IMR-90 (cell line): ENCODE measurements around the gene C15orf61. TPM values are rescaled to one million over a fixed set of nuclear protein-coding genes. Genes with fewer than 3 reads are reported as not detected.

Source experiments
- ATAC-seq: fragments of 200-7000 bp; cut with Tn5 transposase; 2 replicates; pipeline ENCODE4 v1.9.1; 2020; ENCODE audit warnings: low read depth, mild to moderate bottlenecking, moderate library complexity
- BruUV-seq: library from RNA; stranded (reverse); fragments of 400-500 nt; replicated peaks from 2 replicates; lab custom pipeline; 2021; lab: Mats Ljungman, UMichigan
- CTCF ChIA-PET: fragments of 300-600 bp; formaldehyde crosslinking; extraction: SDS; loops from one replicate; lab custom pipeline; 2021; ENCODE audit warnings: antibody characterized with exemption; lab: Yijun Ruan, JAX
- POLR2A ChIA-PET: fragments of 300-600 bp; sonication (Branson Sonifier 250); formaldehyde crosslinking; loops from one replicate; lab custom pipeline; 2022; ENCODE audit warnings: antibody characterized with exemption; ENCODE audit not compliant: unreplicated experiment; lab: Charles Lee
- DNase-seq: peaks from one replicate; pipeline ENCODE4 v3.0.0; 2013
- H2AFZ ChIP-seq: replicated peaks from 2 replicates; pipeline ENCODE3; 2013; ENCODE audit warnings: low read length, mild to moderate bottlenecking; ENCODE audit not compliant: poor library complexity
- H2AK5ac ChIP-seq: 2 replicates; pipeline ENCODE4 v1.6.1; 2013; ENCODE audit warnings: low read depth, low read length, inconsistent platforms
- H2AK9ac ChIP-seq: replicated peaks from 2 replicates; pipeline ENCODE3; 2013; ENCODE audit warnings: mild to moderate bottlenecking, low read depth, low read length, moderate library complexity; ENCODE audit not compliant: poor library complexity
- H2BK120ac ChIP-seq: 2 replicates; pipeline ENCODE4 v1.6.1; 2013; ENCODE audit warnings: low read depth, low read length, inconsistent platforms
- H2BK15ac ChIP-seq: 3 replicates; pipeline ENCODE4 v1.6.1; 2013; ENCODE audit warnings: low read depth, low read length, inconsistent platforms
- H2BK20ac ChIP-seq: 2 replicates; pipeline ENCODE4 v1.6.1; 2013; ENCODE audit warnings: low read depth, mild to moderate bottlenecking, inconsistent platforms, low read length, moderate library complexity
- H2BK5ac ChIP-seq: 2 replicates; pipeline ENCODE4 v1.6.1; 2013; ENCODE audit warnings: mild to moderate bottlenecking, low read depth, low read length, inconsistent platforms; ENCODE audit not compliant: poor library complexity, severe bottlenecking
- H3K14ac ChIP-seq: replicated peaks from 2 replicates; pipeline ENCODE4 v1.6.1; 2013; ENCODE audit warnings: low read depth, low read length, inconsistent platforms
- H3K18ac ChIP-seq: 2 replicates; pipeline ENCODE4 v1.6.1; 2013; ENCODE audit warnings: low read depth, low read length, control low read depth
- H3K23ac ChIP-seq: 2 replicates; pipeline ENCODE4 v1.6.1; 2013; ENCODE audit warnings: low read depth, low read length, inconsistent platforms
- H3K27ac ChIP-seq: 2 replicates; pipeline ENCODE4 v1.5.1; 2013; ENCODE audit warnings: mild to moderate bottlenecking, control low read depth, low read length; ENCODE audit not compliant: insufficient read depth
- H3K27me3 ChIP-seq: 2 replicates; pipeline ENCODE4 v1.6.1; 2013; ENCODE audit warnings: low read length; ENCODE audit not compliant: control insufficient read depth, insufficient read depth
- H3K36me3 ChIP-seq: 2 replicates; pipeline ENCODE4 v1.6.1; 2013; ENCODE audit warnings: low read length, mixed read lengths; ENCODE audit not compliant: control insufficient read depth, insufficient read depth
- H3K4ac ChIP-seq: 2 replicates; pipeline ENCODE4 v1.6.1; 2013; ENCODE audit warnings: low read depth, low read length, inconsistent platforms
- H3K4me1 ChIP-seq: 2 replicates; pipeline ENCODE4 v1.6.1; 2013; ENCODE audit warnings: low read length, mixed read lengths; ENCODE audit not compliant: control insufficient read depth, insufficient read depth
- H3K4me2 ChIP-seq: 2 replicates; pipeline ENCODE4 v1.6.1; 2013; ENCODE audit warnings: low read depth, mild to moderate bottlenecking, control low read depth, low read length, moderate library complexity
- H3K4me3 ChIP-seq: 2 replicates; pipeline ENCODE4 v1.5.1; 2013; ENCODE audit warnings: low read depth, mild to moderate bottlenecking, control low read depth, low read length, moderate library complexity; ENCODE audit not compliant: insufficient read depth
- H3K56ac ChIP-seq: 2 replicates; pipeline ENCODE4 v1.6.1; 2013; ENCODE audit warnings: low read length, inconsistent platforms; ENCODE audit not compliant: insufficient read depth; ENCODE audit errors: extremely low read depth
- H3K79me1 ChIP-seq, 2 experiments: 2 replicates each; pipeline ENCODE4 v1.6.1; 2013; ENCODE audit warnings: low read length in 2 of 2, inconsistent platforms in 1 of 2, low read depth in 1 of 2
- H3K9ac ChIP-seq: 2 replicates; pipeline ENCODE4 v1.6.1; 2013; ENCODE audit warnings: low read depth, low read length, control low read depth
- H3K9me1 ChIP-seq: 2 replicates; pipeline ENCODE4 v1.6.1; 2013; ENCODE audit warnings: low read length, inconsistent platforms; ENCODE audit not compliant: insufficient read depth
- H3K9me3 ChIP-seq: 2 replicates; pipeline ENCODE4 v1.6.1; 2013; ENCODE audit warnings: low read length; ENCODE audit not compliant: control insufficient read depth, insufficient read depth
- H4K20me1 ChIP-seq: 2 replicates; pipeline ENCODE4 v1.6.1; 2013; ENCODE audit warnings: low read length, inconsistent platforms; ENCODE audit not compliant: insufficient read depth
- H4K5ac ChIP-seq: 2 replicates; pipeline ENCODE4 v1.6.1; 2013; ENCODE audit warnings: mild to moderate bottlenecking, low read depth, low read length, control low read depth
- H4K8ac ChIP-seq, 2 experiments: 2 replicates each; pipeline ENCODE4 v1.6.1; 2013; ENCODE audit warnings: low read depth in 2 of 2, low read length in 2 of 2, control low read depth in 1 of 2, inconsistent platforms in 1 of 2
- H4K91ac ChIP-seq: 2 replicates; pipeline ENCODE4 v1.6.1; 2013; ENCODE audit warnings: low read depth, low read length, inconsistent platforms; ENCODE audit not compliant: insufficient read depth
- FOS ChIP-seq: fragments of 150-350 bp; IDR thresholded peaks from 2 replicates; pipeline ENCODE4 v1.6.1; 2016; ENCODE audit warnings: low read depth, low read length
- POLR2A ChIP-seq: IDR thresholded peaks from 2 replicates; pipeline ENCODE4 v1.6.1; 2012; ENCODE audit warnings: mild to moderate bottlenecking, low read depth, low read length
- WGBS, 2 experiments: methylation state at CpG; one replicate each; pipeline versions ENCODE4 v1.1.5 to v1.1.7; 2013; ENCODE audit warnings: missing lambda C conversion rate in 2 of 2; ENCODE audit not compliant: insufficient read length in 1 of 2; ENCODE audit errors: extremely low coverage in 2 of 2; 5-methylcytosine and 5-hydroxymethylcytosine counted together
- dilution Hi-C: fragments of 300-500 bp; cut with HindIII; formaldehyde crosslinking; loops from one replicate; pipeline ENCODE4 v1.14.3; 2018; ENCODE audit warnings: low sequenced_read_pairs; ENCODE audit not compliant: unreplicated experiment
- in situ Hi-C: fragments of 300-500 bp; cut with MboI; formaldehyde crosslinking; loops from 3 replicates; pipeline ENCODE4 v1.14.3; 2019; ENCODE audit warnings: low sequenced_read_pairs, inconsistent platforms, mixed read lengths
- intact Hi-C: fragments of 100-400 bp; cut with micrococcal nuclease; formaldehyde crosslinking; loops from 2 replicates; pipeline ENCODE4 v1.10.0; 2022
- polyA plus RNA-seq, 3 experiments: library from polyadenylated mRNA; depleted of rRNA; stranded (reverse); fragments of >200 nt; gene quantifications; 2 replicates each; pipeline ENCODE4 v1.2.3, GENCODE V29; 2012; ENCODE audit warnings: low replicate concordance in 1 of 3
- total RNA-seq: library from RNA; depleted of rRNA; stranded (reverse); fragments of >200 nt; gene quantifications from 2 replicates; pipeline ENCODE4 v1.2.3, GENCODE V29; 2012

The C15orf61 gene
- total and polyA plus RNA-seq, 2 of the 4 experiments (the other 2 are of a cell fraction), result 1.4 to 2.5 TPM

GRCh38 chr15:67495585-67495984, 25.3 kb upstream of the C15orf61 start:
- H4K20me1 ChIP-seq, result no peaks in the 10 kb centered on the region
- no peaks in the 10 kb centered on the region for H3K9me3 ChIP-seq
- H3K9ac ChIP-seq, result no peak overlapping the region
- dilution Hi-C loops (no loop called here), intact Hi-C loops (no loop called here), in situ Hi-C loops (no loop called here)
- H2AK9ac ChIP-seq, result no peak overlapping the region
- no peak overlapping the region for H4K8ac ChIP-seq
- ATAC-seq, result no peak
- H3K4me3 ChIP-seq, result no peak overlapping the region
- no peak overlapping the region for H2BK5ac ChIP-seq
- H3K4me2 ChIP-seq, result no peak overlapping the region
- H3K14ac ChIP-seq, result no peak overlapping the region
- no peak overlapping the region for H3K56ac ChIP-seq
- no peak overlapping the region for H2AK5ac ChIP-seq
- BruUV-seq, result no TSS peak
- ChIA-PET CTCF (interaction anchor here (1.2 kb wide), 1 partner anchor 11 kb away, joined by 3 read pairs; no protein-coding TSS in a partner anchor), POLR2A (no interaction called here)
- no peak overlapping the region for H4K91ac ChIP-seq
- TF ChIP-seq POLR2A (no peak), FOS (no peak)
- no peak overlapping the region for H3K18ac ChIP-seq
- H2BK120ac ChIP-seq, result no peak overlapping the region
- H3K36me3 ChIP-seq, result no peaks in the 10 kb centered on the region
- H2BK15ac ChIP-seq, result no peak overlapping the region
- no peaks in the 10 kb centered on the region for H3K79me1 ChIP-seq
- H2AFZ ChIP-seq, result no peak overlapping the region
- H3K9me1 ChIP-seq, result peaks cover 3% of the 10 kb centered on the region; the same call in 1 of the 2 replicates
- WGBS, 2 experiments, result no CpG with 5 or more reads among the region's 1 CpG
- no peak overlapping the region for H4K5ac ChIP-seq
- no peak for DNase-seq
- H3K4ac ChIP-seq, result no peak overlapping the region
- H3K4me1 ChIP-seq, result no peaks in the 10 kb centered on the region
- no peak overlapping the region for H3K23ac ChIP-seq
- peaks cover 3% of the 10 kb centered on the region for H3K27me3 ChIP-seq
- no peak overlapping the region for H3K27ac ChIP-seq
- no peak overlapping the region for H2BK20ac ChIP-seq
